GM12874 (cell line): ENCODE measurements around the gene CASP5.

ENCODE experiments used
- TF ChIP-seq, protein P1 (sequence below): IDR thresholded peaks from 2 replicates; pipeline ENCODE4 v1.5.1; 2011; ENCODE audit warnings: low read depth, mild to moderate bottlenecking, control low read depth, low read length, moderate library complexity; ENCODE audit not compliant: insufficient read depth

The CASP5 gene

GRCh38 chr11:105034813-105035620, 12.0 kb upstream of the CASP5 start, which contains the start of gene CASP1:
TSS of gene CASP1 (minus strand) at chr11:105035144. CDS start at chr11:105035113, 31 bp downstream.
- TF ChIP-seq, protein P1, sequence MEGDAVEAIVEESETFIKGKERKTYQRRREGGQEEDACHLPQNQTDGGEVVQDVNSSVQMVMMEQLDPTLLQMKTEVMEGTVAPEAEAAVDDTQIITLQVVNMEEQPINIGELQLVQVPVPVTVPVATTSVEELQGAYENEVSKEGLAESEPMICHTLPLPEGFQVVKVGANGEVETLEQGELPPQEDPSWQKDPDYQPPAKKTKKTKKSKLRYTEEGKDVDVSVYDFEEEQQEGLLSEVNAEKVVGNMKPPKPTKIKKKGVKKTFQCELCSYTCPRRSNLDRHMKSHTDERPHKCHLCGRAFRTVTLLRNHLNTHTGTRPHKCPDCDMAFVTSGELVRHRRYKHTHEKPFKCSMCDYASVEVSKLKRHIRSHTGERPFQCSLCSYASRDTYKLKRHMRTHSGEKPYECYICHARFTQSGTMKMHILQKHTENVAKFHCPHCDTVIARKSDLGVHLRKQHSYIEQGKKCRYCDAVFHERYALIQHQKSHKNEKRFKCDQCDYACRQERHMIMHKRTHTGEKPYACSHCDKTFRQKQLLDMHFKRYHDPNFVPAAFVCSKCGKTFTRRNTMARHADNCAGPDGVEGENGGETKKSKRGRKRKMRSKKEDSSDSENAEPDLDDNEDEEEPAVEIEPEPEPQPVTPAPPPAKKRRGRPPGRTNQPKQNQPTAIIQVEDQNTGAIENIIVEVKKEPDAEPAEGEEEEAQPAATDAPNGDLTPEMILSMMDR = no peak

GRCh38 chr11:105033781-105034180, 10.8 kb upstream of the CASP5 start:
- TF ChIP-seq, protein P1 = no peak

- TF ChIP-seq, protein P1 = no peak
These were observed 10.4 kb upstream of the CASP5 start for GRCh38 chr11:105033343-105033742.

DNA sequence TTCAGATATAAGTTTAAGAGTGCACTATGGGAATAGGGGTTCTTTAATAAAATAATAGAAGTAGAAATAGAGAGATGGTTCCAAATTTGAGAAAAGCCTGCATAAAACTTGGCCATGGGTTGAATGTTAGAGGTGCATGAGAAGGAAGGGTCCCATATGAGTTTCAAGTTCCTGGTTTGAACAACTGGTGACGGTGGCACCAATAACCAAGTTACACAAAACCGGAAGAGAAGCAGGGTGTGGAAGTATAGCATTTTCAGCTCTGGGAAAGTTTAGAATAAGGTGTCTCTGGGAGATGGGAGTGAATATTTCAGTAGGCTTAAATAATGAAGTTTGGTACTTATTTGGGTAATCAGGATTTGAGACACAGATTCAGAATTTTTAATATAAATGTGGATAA, 9.5 kb upstream of the CASP5 start:
- TF ChIP-seq, protein P1 = no peak

GRCh38 chr11:105027678-105028077, 4.7 kb upstream of the CASP5 start:
- TF ChIP-seq, protein P1 = no peak

- TF ChIP-seq, protein P1 = no peak
These were observed 1.4 kb upstream of the CASP5 start for GRCh38 chr11:105024394-105024793.

GRCh38 chr11:105022527-105022926, 441 bp downstream of the CASP5 start:
- TF ChIP-seq, protein P1 = no peak
